Pancreas (tissue), 10 donors: ENCODE results near the gene THOC6. TPM values are rescaled to one million over a fixed set of nuclear protein-coding genes. Genes with fewer than 3 reads are reported as not detected.

ENCODE experiments used
- ATAC-seq, 4 donors: fragments of 200-7000 bp; cut with Tn5 transposase; one replicate each; pipeline versions ENCODE4 v1.8.0 to v1.9.1; 2020; ENCODE audit warnings: mild to moderate bottlenecking in 4 of 4, moderate library complexity in 4 of 4
- DNase-seq, 6 donors: peaks; one replicate each; pipeline ENCODE4 v3.0.0-alpha.2; 2020
- FAIRE-seq: peaks from 2 replicates; lab custom pipeline; 2012; peaks lifted over from hg19 to GRCh38; lab: Jason Lieb, UNC
- H3K27ac ChIP-seq, 4 donors: fragments of 200-600 bp; sonication (generic); 1 replicate in 3 of 4; 2 replicates in 1 of 4; pipeline versions ENCODE4 v1.5.0 to v1.8.0; 2020
- H3K27me3 ChIP-seq, 4 donors: fragments of 200-600 bp; one replicate each; pipeline ENCODE4 v1.8.0; 2021
- H3K36me3 ChIP-seq, 3 donors: fragments of 200-600 bp; sonication (generic) in 1 of 3; one replicate each; pipeline versions ENCODE4 v1.5.0 to v1.8.0; 2020 to 2021
- H3K4me1 ChIP-seq, 3 donors: fragments of 200-600 bp; one replicate each; pipeline ENCODE4 v1.8.0; 2021
- H3K4me3 ChIP-seq, 4 donors: fragments of 200-600 bp; sonication (generic) in 2 of 4; one replicate each; pipeline versions ENCODE4 v1.5.0 to v1.8.0; 2020 to 2021
- H3K9me3 ChIP-seq, 4 donors: fragments of 200-600 bp; one replicate each; pipeline ENCODE4 v1.8.0; 2021
- WGBS, 2 donors: extraction: QIAGEN DNeasy Blood & Tissue Kit; methylation state at CpG; one replicate each; pipeline ENCODE4 v1.1.7; 2013; 5-methylcytosine and 5-hydroxymethylcytosine counted together
- intact Hi-C, 3 donors: fragments of 100-400 bp; cut with DNase I; formaldehyde crosslinking; loops; one replicate each; pipeline versions ENCODE4 v1.11.1 to v1.14.2; 2022
- polyA plus RNA-seq, 2 donors: library from polyadenylated mRNA; stranded (reverse); fragments of 200-250 nt; gene quantifications; one replicate each; pipeline ENCODE4 v1.2.3, GENCODE V29; 2013
- total RNA-seq, 6 donors: library from RNA; stranded (reverse); fragmentation: NEBNext Ultra II Directional in 4 of 6; extraction: Animal tissue kit (Norgen Biotek cat#: 25700) in 4 of 6; gene quantifications; one replicate each; pipeline versions ENCODE4 v1.2.1 to v1.2.4, GENCODE V29; 2021 to 2023
- TF ChIP-seq, protein P1 (sequence below), 4 donors: fragments of 200-600 bp; sonication (generic) in 3 of 4; IDR thresholded peaks; one replicate each; pipeline versions ENCODE4 v1.5.0 to v1.8.0; 2021; ENCODE audit warnings: antibody characterized with exemption in 4 of 4
- donor health status: healthy with polysubstance abuse.
- donor health status: DM: no; HTN: no; CAD: no; lungs with moderate emphysema.
- donor health status: DM: no; HTN: no; CAD: no.
- donor health status: control.
- donor health status: control.
- donor health status: Bipolar disorder and iron deficiency.
- donor health status: DM: yes; HTN: yes; CAD: no.
- donor health status: DM: no; HTN: no; CAD: no.
- donor health status: DM: no; HTN: no; CAD: no.
- donor health status: DM: yes; HTN: yes; CAD: no.

THOC6 gene
- total and polyA plus RNA-seq, 8 donors, result 6.2 to 38.2 (median 8.5) TPM

DNA sequence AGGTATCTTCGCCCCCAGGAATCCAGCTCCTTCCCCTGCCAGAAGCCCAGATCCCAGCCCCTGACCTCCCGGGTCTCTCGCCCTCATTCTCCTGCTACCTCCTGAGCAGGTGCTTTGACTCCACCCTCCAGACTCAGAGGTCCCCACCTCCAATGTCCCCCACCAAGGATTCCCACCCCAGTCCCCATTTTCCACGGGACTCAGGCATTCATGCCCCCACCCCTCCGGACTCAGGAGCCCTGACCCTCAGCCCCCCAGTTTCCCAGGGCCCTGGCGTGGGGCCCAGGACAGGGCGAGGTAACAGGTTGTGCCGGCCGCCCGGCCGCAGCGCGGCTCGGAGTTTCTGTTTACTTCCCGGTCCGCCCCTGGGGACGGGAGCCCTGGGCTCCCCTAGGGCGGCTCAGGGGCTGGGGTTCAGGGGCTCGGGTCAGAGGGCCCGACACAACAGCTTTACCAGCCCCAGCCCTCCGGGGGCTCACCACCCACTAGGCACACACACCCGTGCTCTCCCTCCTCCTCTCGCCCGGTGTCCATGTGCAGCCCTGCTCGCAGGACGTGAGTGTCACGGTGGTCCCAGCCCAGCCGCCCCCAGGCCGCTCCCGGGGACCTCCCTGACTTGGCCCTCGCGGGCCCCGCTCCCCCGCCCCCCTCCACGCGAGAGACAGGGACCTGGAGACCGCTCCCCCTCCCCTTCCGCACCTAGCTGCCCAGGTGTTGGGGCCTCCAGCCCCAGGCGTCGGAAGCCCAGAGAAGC, 12.3 kb downstream of the THOC6 start:
- Histone ChIP-seq H3K27me3 (no peaks in the 10 kb centered on the region), H3K4me3 (peak overlapping the region; percentile 27 to 83 (median 75)), H3K9me3 (no peaks in the 10 kb centered on the region), H3K36me3 (no peaks in the 10 kb centered on the region), H3K27ac (peak overlapping the region; percentile 80 to 90 (median 85)), H3K4me1 (peaks cover 0 to 21% (median 5%) of the 10 kb centered on the region in 3 donors)
- TF ChIP-seq, protein P1, sequence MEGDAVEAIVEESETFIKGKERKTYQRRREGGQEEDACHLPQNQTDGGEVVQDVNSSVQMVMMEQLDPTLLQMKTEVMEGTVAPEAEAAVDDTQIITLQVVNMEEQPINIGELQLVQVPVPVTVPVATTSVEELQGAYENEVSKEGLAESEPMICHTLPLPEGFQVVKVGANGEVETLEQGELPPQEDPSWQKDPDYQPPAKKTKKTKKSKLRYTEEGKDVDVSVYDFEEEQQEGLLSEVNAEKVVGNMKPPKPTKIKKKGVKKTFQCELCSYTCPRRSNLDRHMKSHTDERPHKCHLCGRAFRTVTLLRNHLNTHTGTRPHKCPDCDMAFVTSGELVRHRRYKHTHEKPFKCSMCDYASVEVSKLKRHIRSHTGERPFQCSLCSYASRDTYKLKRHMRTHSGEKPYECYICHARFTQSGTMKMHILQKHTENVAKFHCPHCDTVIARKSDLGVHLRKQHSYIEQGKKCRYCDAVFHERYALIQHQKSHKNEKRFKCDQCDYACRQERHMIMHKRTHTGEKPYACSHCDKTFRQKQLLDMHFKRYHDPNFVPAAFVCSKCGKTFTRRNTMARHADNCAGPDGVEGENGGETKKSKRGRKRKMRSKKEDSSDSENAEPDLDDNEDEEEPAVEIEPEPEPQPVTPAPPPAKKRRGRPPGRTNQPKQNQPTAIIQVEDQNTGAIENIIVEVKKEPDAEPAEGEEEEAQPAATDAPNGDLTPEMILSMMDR (IDR thresholded peaks at IDR 0.05), result no peak
- DNase-seq (peak; percentile 58 to 91 (median 76)), FAIRE-seq (no peak), ATAC-seq (peak; percentile 57 to 64 (median 60))
- WGBS, 2 donors, result 1% methylated on average over 29 to 40 of the region's 40 CpGs
- intact Hi-C loops, result no loop called here

DNA sequence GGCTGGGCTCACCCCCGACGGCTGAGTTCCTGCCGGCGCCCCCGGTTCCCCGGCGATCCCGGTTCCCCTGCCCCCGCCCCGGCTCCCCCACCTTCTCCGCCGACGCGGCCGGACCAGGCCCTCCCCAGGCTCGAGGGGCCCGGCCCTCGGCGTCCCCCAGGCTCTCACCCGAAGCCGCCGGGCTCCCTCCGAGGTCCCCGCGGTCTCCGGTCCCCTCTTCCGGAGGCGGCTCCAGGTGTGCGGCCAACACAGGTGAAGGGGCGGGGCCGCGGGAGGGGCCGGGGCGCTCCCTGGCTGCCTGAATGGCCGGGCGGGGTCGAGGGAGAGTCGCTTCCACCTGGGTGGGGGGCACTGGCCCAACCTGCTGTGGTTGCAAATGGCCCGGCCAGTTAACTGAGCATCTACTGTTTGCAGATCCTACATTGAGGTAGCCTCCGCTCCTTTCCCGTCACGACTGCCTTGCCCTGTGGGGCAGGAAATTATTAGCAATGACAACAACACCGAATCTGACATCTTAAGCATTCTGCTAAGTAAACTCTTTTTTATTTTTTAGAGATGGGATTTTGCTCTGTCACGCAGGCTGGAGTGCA, 13.0 kb downstream of the THOC6 start, which contains the start of gene BICDL2:
TSS of gene BICDL2 (minus strand) at position 219 of the 590 bp plus-strand sequence. CDS start 1,448 bp downstream, outside the sequence.
- FAIRE-seq (no peak), DNase-seq (peak; percentile 75 to 93 (median 82)), ATAC-seq (peak; percentile 67 to 74 (median 69))
- H3K4me1 ChIP-seq, result peaks cover 0 to 15% (median 5%) of the 10 kb centered on the region in 3 donors
- H3K27ac ChIP-seq, result peak within 1 kb of the TSS; percentile 80 to 90 (median 85)
- H3K36me3 ChIP-seq, result no peaks in the 10 kb centered on the region
- WGBS, 2 donors, result 3% methylated on average over 30 to 44 of the region's 44 CpGs
- intact Hi-C loops, result no loop called here
- H3K4me3 ChIP-seq, result peak within 1 kb of the TSS; percentile 27 to 83 (median 75)
- no peaks in the 10 kb centered on the region for H3K27me3 ChIP-seq
- no peaks in the 10 kb centered on the region for H3K9me3 ChIP-seq
- TF ChIP-seq, protein P1 (IDR thresholded peaks at IDR 0.05), result no peak

DNA sequence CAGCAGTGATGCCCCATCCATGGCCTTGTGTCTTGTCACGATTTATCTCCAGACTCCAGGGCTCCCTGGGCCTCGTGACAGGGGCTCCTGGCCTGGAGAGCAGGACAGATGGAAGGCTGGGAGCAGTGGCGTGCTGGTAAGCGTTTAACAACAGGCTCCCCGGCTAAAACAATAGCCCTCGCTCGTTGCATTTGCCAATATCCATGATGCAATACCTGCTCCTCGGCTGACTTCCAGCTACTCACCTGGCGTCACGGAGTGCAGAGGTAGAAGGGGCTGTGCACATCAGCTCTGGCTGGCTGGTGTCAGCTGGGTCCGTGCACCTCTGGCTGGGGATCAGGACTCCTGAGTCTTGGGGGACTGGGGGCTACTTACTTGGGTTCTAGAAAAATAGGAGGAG, 14.4 kb downstream of the THOC6 start:
- intact Hi-C loops, result no loop called here
- H3K4me1 ChIP-seq, result peaks cover 0 to 14% (median 5%) of the 10 kb centered on the region in 3 donors
- no peaks in the 10 kb centered on the region for H3K36me3 ChIP-seq
- TF ChIP-seq, protein P1 (IDR thresholded peaks at IDR 0.05), result no peak
- DNase-seq (peak; percentile 77 to 95 (median 88)), FAIRE-seq (no peak), ATAC-seq (peak; percentile 39 to 66 (median 57))
- no peaks in the 10 kb centered on the region for H3K9me3 ChIP-seq
- no peak overlapping the region for H3K4me3 ChIP-seq
- H3K27me3 ChIP-seq, result no peaks in the 10 kb centered on the region
- H3K27ac ChIP-seq, result peak overlapping the region; percentile 17 to 73 (median 52)
- 7 to 13% methylated on average over 11 of the region's 11 CpGs for WGBS, 2 donors

DNA sequence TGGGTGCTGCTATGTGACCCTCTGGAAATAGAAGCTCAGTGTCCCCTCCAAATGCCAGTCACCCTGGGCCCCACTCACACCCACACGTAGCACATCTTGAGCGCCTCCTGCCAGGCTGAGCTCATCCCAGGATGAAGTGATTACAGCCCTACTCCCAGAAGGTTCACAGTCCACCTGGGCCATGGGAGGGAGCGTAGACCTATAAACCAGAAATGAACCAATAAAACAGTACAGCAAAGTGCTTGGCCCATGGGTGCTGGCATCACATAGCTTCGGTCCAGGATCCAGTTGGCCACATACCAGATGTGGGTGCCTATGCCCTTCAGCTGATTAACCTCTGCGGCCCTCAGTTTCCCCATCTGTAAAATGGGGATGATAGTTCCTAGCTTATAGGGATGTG, 15.1 kb downstream of the THOC6 start:
- H3K4me1 ChIP-seq, result peaks cover 0 to 14% (median 5%) of the 10 kb centered on the region in 3 donors
- TF ChIP-seq, protein P1 (IDR thresholded peaks at IDR 0.05), result no peak
- no peaks in the 10 kb centered on the region for H3K36me3 ChIP-seq
- DNase-seq (no peak), ATAC-seq (no peak), FAIRE-seq (no peak)
- peaks cover 0 to under 1% (median 0%) of the 10 kb centered on the region in 4 donors for H3K27me3 ChIP-seq
- H3K4me3 ChIP-seq, result no peak overlapping the region
- no peak overlapping the region for H3K27ac ChIP-seq
- WGBS, 2 donors, result 88 to 92% methylated on average over 5 of the region's 5 CpGs
- intact Hi-C loops, result no loop called here
- no peaks in the 10 kb centered on the region for H3K9me3 ChIP-seq
